HL-60 (cell line): ENCODE measurements around the gene GGTA1.

ENCODE experiments used
- DNase-seq, 2 experiments: peaks; one replicate each; pipeline ENCODE4 v3.0.0-alpha.2; 2010 to 2020; ENCODE audit warnings: low read depth in 1 of 2, low spot score in 1 of 2
- H3K27ac ChIP-seq: fragments of 250-450 bp; sonication (Bioruptor Pico); replicated peaks from 2 replicates; pipeline ENCODE4 v1.5.1; 2020; ENCODE audit warnings: mild to moderate bottlenecking, moderate library complexity
- H3K27me3 ChIP-seq: fragments of 250-450 bp; sonication (Bioruptor Pico); 2 replicates; pipeline ENCODE4 v1.5.1; 2021; ENCODE audit warnings: mild to moderate bottlenecking, moderate library complexity; ENCODE audit not compliant: insufficient read depth, poor library complexity, severe bottlenecking
- H3K4me3 ChIP-seq: replicated peaks from 2 replicates; pipeline ENCODE4 v1.5.1; 2011; ENCODE audit warnings: mild to moderate bottlenecking, control low read depth, low read length; ENCODE audit not compliant: insufficient read depth
- GABPA ChIP-seq: IDR thresholded peaks from 2 replicates; pipeline ENCODE4 v1.6.1; 2012; ENCODE audit warnings: low read depth
- POLR2AphosphoS5 ChIP-seq: IDR thresholded peaks from 2 replicates; pipeline ENCODE4 v1.6.1; 2012; ENCODE audit warnings: low read depth
- SPI1 ChIP-seq: IDR thresholded peaks from 2 replicates; pipeline ENCODE4 v1.6.1; 2012; ENCODE audit warnings: low read depth, mild to moderate bottlenecking, borderline replicate concordance
- TF ChIP-seq, protein P1 (sequence below): IDR thresholded peaks from one replicate; pipeline ENCODE4 v1.5.1; 2011; ENCODE audit warnings: low read length, control low read depth, inconsistent platforms; ENCODE audit not compliant: insufficient read depth
- TF ChIP-seq, protein P2 (sequence below): IDR thresholded peaks from 2 replicates; pipeline ENCODE4 v1.6.1; 2012; ENCODE audit warnings: low read depth; ENCODE audit not compliant: insufficient replicate concordance

Gene GGTA1

DNA sequence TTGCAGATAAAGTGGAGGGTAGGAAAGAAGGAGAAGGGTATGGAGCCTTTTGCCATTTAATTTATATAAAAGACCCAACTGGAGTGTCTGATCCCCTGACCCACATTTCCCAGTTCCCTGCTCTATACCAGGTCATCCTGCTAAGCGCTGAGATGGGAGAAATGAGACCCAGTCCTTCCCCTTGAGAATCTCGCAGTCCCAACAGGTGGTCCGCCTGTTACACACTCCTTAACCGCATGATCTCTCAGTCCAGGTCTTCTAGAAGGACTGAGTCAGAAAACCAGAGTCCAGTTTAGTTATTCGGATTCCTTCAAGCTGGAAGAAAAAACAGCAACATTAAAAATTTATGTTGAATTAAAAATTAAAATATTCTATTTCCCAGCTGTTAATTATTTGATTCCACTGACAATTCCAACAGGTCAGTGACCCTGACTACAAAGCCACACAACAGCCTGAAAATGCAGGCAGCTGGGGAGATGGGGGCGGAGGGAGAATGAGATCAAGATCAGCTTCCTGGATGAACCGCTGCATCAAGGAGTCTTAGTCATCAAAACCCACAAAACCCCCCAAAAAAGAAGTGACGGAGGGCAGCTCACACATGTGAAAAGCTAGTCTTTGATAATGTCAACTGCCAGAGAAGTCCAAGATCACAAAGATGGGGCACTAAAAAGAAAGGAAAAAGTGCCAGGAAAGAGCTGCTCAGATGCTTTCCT, 44.0 kb downstream of the GGTA1 start:
- Histone ChIP-seq H3K27me3 (peaks cover 15% of the 10 kb centered on the region), H3K27ac (no peak overlapping the region), H3K4me3 (no peak overlapping the region)
- TF ChIP-seq GABPA: no peak
- TF ChIP-seq, protein P1, sequence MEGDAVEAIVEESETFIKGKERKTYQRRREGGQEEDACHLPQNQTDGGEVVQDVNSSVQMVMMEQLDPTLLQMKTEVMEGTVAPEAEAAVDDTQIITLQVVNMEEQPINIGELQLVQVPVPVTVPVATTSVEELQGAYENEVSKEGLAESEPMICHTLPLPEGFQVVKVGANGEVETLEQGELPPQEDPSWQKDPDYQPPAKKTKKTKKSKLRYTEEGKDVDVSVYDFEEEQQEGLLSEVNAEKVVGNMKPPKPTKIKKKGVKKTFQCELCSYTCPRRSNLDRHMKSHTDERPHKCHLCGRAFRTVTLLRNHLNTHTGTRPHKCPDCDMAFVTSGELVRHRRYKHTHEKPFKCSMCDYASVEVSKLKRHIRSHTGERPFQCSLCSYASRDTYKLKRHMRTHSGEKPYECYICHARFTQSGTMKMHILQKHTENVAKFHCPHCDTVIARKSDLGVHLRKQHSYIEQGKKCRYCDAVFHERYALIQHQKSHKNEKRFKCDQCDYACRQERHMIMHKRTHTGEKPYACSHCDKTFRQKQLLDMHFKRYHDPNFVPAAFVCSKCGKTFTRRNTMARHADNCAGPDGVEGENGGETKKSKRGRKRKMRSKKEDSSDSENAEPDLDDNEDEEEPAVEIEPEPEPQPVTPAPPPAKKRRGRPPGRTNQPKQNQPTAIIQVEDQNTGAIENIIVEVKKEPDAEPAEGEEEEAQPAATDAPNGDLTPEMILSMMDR: no peak
- no peak for TF ChIP-seq SPI1
- DNase-seq: no peak

DNA sequence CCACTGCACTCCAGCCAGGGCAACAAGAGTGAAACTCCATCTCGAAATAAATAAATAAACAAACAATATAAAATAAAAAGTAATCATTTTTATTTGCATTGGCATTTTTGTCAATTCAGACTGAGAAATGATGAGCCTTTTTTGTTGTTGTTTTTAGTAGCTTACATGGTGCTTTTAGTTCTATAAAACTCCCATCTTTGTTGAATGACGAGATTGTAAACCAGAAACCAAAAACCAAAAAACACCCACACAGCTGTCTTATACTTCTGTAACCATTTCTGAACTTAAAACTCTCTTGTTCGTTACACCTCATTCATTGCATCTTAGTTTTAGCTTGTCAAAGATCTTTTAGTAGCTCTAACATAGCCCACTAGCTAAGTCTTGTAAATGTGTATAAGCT, 44.7 kb downstream of the GGTA1 start:
- DNase-seq: no peak
- no peak for TF ChIP-seq GABPA
- TF ChIP-seq, protein P1: no peak
- TF ChIP-seq, protein P2, sequence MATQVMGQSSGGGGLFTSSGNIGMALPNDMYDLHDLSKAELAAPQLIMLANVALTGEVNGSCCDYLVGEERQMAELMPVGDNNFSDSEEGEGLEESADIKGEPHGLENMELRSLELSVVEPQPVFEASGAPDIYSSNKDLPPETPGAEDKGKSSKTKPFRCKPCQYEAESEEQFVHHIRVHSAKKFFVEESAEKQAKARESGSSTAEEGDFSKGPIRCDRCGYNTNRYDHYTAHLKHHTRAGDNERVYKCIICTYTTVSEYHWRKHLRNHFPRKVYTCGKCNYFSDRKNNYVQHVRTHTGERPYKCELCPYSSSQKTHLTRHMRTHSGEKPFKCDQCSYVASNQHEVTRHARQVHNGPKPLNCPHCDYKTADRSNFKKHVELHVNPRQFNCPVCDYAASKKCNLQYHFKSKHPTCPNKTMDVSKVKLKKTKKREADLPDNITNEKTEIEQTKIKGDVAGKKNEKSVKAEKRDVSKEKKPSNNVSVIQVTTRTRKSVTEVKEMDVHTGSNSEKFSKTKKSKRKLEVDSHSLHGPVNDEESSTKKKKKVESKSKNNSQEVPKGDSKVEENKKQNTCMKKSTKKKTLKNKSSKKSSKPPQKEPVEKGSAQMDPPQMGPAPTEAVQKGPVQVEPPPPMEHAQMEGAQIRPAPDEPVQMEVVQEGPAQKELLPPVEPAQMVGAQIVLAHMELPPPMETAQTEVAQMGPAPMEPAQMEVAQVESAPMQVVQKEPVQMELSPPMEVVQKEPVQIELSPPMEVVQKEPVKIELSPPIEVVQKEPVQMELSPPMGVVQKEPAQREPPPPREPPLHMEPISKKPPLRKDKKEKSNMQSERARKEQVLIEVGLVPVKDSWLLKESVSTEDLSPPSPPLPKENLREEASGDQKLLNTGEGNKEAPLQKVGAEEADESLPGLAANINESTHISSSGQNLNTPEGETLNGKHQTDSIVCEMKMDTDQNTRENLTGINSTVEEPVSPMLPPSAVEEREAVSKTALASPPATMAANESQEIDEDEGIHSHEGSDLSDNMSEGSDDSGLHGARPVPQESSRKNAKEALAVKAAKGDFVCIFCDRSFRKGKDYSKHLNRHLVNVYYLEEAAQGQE: no peak
- no peak for TF ChIP-seq SPI1
- TF ChIP-seq POLR2AphosphoS5: no peak
- Histone ChIP-seq H3K27ac (no peak overlapping the region), H3K4me3 (no peak overlapping the region), H3K27me3 (peaks cover 11% of the 10 kb centered on the region)

DNA sequence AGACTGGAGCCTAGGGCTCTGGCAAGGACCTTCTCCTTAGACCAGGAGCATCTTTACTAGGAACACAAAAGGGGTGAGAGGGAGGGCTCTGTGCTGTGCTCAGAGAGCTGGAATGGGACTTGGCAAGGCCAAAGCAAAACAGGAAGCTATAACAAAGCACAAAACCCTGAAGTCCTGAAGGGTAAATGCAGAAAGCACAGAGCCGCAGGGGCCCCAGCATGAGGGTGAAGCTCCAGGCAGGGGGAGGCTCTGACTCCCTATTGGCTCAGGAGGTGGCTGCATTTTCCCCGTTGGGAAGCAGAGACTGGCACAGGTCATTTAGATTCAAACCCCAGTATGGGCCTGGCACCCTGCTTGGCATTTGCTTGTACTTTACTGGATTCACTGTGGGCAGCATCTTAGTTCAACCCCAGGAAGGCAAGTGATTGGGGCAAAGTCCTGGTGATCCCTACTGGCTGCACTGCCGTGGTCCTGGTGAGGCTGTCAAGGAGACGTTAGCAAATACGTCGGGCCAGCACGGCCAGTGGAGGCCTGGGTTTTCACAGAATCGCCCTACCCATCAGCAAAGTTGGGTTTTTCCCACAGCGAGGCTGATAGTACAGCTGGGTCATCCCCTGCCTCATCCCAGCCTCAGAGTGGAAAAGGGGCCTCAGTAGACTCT, 46.3 kb downstream of the GGTA1 start:
- TF ChIP-seq POLR2AphosphoS5: no peak
- TF ChIP-seq SPI1: no peak
- TF ChIP-seq, protein P1: no peak
- TF ChIP-seq GABPA: no peak
- TF ChIP-seq, protein P2: no peak
- Histone ChIP-seq H3K27ac (no peak overlapping the region), H3K27me3 (peaks cover 7% of the 10 kb centered on the region), H3K4me3 (no peak overlapping the region)
- no peak for DNase-seq
